OCI-LY1 (cell line): ENCODE measurements around the gene ASB2.

Experiments
- H2AFZ ChIP-seq: fragments of 200-600 bp; sonication (generic), shearing (Covaris generic); 2 replicates; pipeline ENCODE4 v1.6.0; 2014; ENCODE audit warnings: antibody characterized with exemption, mild to moderate bottlenecking, low read length
- H3F3A ChIP-seq: fragments of 200-600 bp; sonication (generic), shearing (Covaris generic); 2 replicates; pipeline ENCODE4 v1.6.0; 2014; ENCODE audit warnings: mild to moderate bottlenecking, antibody characterized with exemption, low read length, moderate library complexity; ENCODE audit not compliant: insufficient read depth
- H3K27ac ChIP-seq: fragments of 200-600 bp; sonication (generic); 2 replicates; pipeline ENCODE4 v1.5.1; 2014; ENCODE audit warnings: low read length, mixed run types, mild to moderate bottlenecking, low read depth; ENCODE audit not compliant: poor library complexity, severe bottlenecking
- H3K27me3 ChIP-seq: fragments of 200-600 bp; sonication (generic); 2 replicates; pipeline ENCODE4 v1.6.0; 2014; ENCODE audit warnings: antibody characterized with exemption, mild to moderate bottlenecking, low read length, moderate library complexity; ENCODE audit not compliant: insufficient read depth
- H3K36me3 ChIP-seq: fragments of 200-600 bp; sonication (generic); 2 replicates; pipeline ENCODE4 v1.6.1; 2014; ENCODE audit warnings: mild to moderate bottlenecking, antibody characterized with exemption, low read length, moderate library complexity, mixed read lengths; ENCODE audit not compliant: insufficient read depth
- H3K4me1 ChIP-seq: fragments of 200-600 bp; sonication (generic); 2 replicates; pipeline ENCODE4 v1.5.1; 2014; ENCODE audit warnings: mild to moderate bottlenecking, low read length, moderate library complexity; ENCODE audit not compliant: insufficient read depth, severe bottlenecking
- H3K4me2 ChIP-seq: fragments of 200-600 bp; sonication (generic), shearing (Covaris generic); 2 replicates; pipeline ENCODE4 v1.6.1; 2014; ENCODE audit warnings: low read length
- H3K4me3 ChIP-seq: fragments of 200-600 bp; sonication (generic); 2 replicates; pipeline ENCODE4 v1.5.1; 2014; ENCODE audit warnings: low read length, low read depth, mild to moderate bottlenecking, mixed read lengths; ENCODE audit not compliant: poor library complexity, severe bottlenecking
- H3K79me2 ChIP-seq: fragments of 200-600 bp; shearing (Covaris generic); 2 replicates; pipeline ENCODE4 v1.6.1; 2016; ENCODE audit warnings: mixed run types, low read length, mixed read lengths; ENCODE audit not compliant: insufficient read depth
- H3K9ac ChIP-seq: fragments of 200-600 bp; sonication (generic), shearing (Covaris generic); 2 replicates; pipeline ENCODE4 v1.6.1; 2014; ENCODE audit warnings: mild to moderate bottlenecking, low read length, mixed read lengths
- H3K9me2 ChIP-seq: fragments of 200-600 bp; sonication (generic), shearing (Covaris generic); 2 replicates; pipeline ENCODE4 v1.6.1; 2014; ENCODE audit warnings: low read depth, mild to moderate bottlenecking, low read length, mixed read lengths
- H3K9me3 ChIP-seq: fragments of 200-600 bp; shearing (Covaris generic); 2 replicates; pipeline ENCODE4 v1.6.1; 2014; ENCODE audit warnings: low read length, mixed read lengths
- H4K20me1 ChIP-seq: fragments of 200-600 bp; sonication (generic), shearing (Covaris generic); 2 replicates; pipeline ENCODE4 v1.6.0; 2016; ENCODE audit warnings: mild to moderate bottlenecking, low read length; ENCODE audit not compliant: insufficient read depth
- CTCF ChIP-seq: fragments of 200-600 bp; sonication (generic), shearing (Covaris generic); IDR thresholded peaks from 2 replicates; pipeline ENCODE4 v1.5.1; 2017; ENCODE audit warnings: mild to moderate bottlenecking, antibody characterized with exemption, low read length, moderate library complexity, mixed read lengths
- EZH2 ChIP-seq: fragments of 200-600 bp; sonication (generic), shearing (Covaris generic); IDR thresholded peaks from 2 replicates; pipeline ENCODE4 v1.8.0; 2017; ENCODE audit warnings: borderline replicate concordance, mixed run types, mild to moderate bottlenecking, antibody characterized with exemption, low read length, moderate library complexity, mixed read lengths

The ASB2 gene

GRCh38 chr14:93945070-93945399 lies 31.3 kb downstream of the ASB2 start:
- peaks cover 7% of the 10 kb centered on the region for H3K4me1 ChIP-seq
- no peaks in the 10 kb centered on the region for H4K20me1 ChIP-seq
- H3K9me3 ChIP-seq = no peaks in the 10 kb centered on the region
- no peaks in the 10 kb centered on the region for H3K9me2 ChIP-seq
- H3K4me3 ChIP-seq = no peak overlapping the region
- H3K36me3 ChIP-seq = peaks cover 96% of the 10 kb centered on the region
- no peak for TF ChIP-seq EZH2
- TF ChIP-seq CTCF = no peak
- H3K4me2 ChIP-seq = no peak overlapping the region
- H3F3A ChIP-seq = no peaks in the 10 kb centered on the region
- H2AFZ ChIP-seq = no peak overlapping the region
- no peaks in the 10 kb centered on the region for H3K79me2 ChIP-seq
- H3K27me3 ChIP-seq = no peaks in the 10 kb centered on the region
- no peak overlapping the region for H3K27ac ChIP-seq
- H3K9ac ChIP-seq = no peak overlapping the region

GRCh38 chr14:93944348-93945069 lies 31.9 kb downstream of the ASB2 start:
- H3K4me2 ChIP-seq = no peak overlapping the region
- TF ChIP-seq EZH2 = no peak
- TF ChIP-seq CTCF = no peak
- no peaks in the 10 kb centered on the region for H4K20me1 ChIP-seq
- H3K4me3 ChIP-seq = no peak overlapping the region
- H2AFZ ChIP-seq = no peak overlapping the region
- H3K79me2 ChIP-seq = no peaks in the 10 kb centered on the region
- peaks cover 93% of the 10 kb centered on the region for H3K36me3 ChIP-seq
- H3K27ac ChIP-seq = no peak overlapping the region
- no peaks in the 10 kb centered on the region for H3K9me2 ChIP-seq
- no peak overlapping the region for H3K9ac ChIP-seq
- peaks cover 11% of the 10 kb centered on the region for H3K4me1 ChIP-seq
- H3K9me3 ChIP-seq = no peaks in the 10 kb centered on the region
- H3F3A ChIP-seq = no peaks in the 10 kb centered on the region
- H3K27me3 ChIP-seq = no peaks in the 10 kb centered on the region

- Histone ChIP-seq H3K27me3 (no peaks in the 10 kb centered on the region), H3K4me1 (peaks cover 11% of the 10 kb centered on the region), H3F3A (no peaks in the 10 kb centered on the region), H3K36me3 (peaks cover 92% of the 10 kb centered on the region), H3K4me3 (no peak overlapping the region), H3K79me2 (no peaks in the 10 kb centered on the region), H3K9me2 (no peaks in the 10 kb centered on the region), H2AFZ (no peak overlapping the region), H3K27ac (no peak overlapping the region), H3K9ac (no peak overlapping the region), H4K20me1 (no peaks in the 10 kb centered on the region), H3K9me3 (no peaks in the 10 kb centered on the region), H3K4me2 (no peak overlapping the region)
- TF ChIP-seq EZH2 (no peak), CTCF (no peak)
Measured at GRCh38 chr14:93943930-93944329, 32.4 kb downstream of the ASB2 start.
